Neural cell (in vitro differentiated cells): ENCODE data around the gene KLHL6. TPM values are rescaled to one million over a fixed set of nuclear protein-coding genes. Genes with fewer than 3 reads are reported as not detected.
"Not testable (repeated sequence)": the region's sequence is repeated elsewhere in the genome, so short reads cannot be mapped to it uniquely, and the experiment has no call there.

ENCODE experiments used
- H2AFZ ChIP-seq: fragments of 200-600, 300-800 bp; sonication (generic), shearing (Covaris generic); 2 replicates; pipeline ENCODE4 v1.6.0; 2014; ENCODE audit warnings: low read depth, mild to moderate bottlenecking, antibody characterized with exemption, low read length, moderate library complexity
- H3F3A ChIP-seq: fragments of 200-600 bp; shearing (Covaris generic); 2 replicates; pipeline ENCODE4 v1.6.1; 2016; ENCODE audit warnings: mild to moderate bottlenecking, moderate library complexity, mixed read lengths, antibody characterized with exemption, low read length; ENCODE audit not compliant: insufficient read depth, poor library complexity, severe bottlenecking
- H3K27ac ChIP-seq: fragments of 200-600, 300-800 bp; sonication (generic), shearing (Covaris generic); 2 replicates; pipeline ENCODE4 v1.5.1; 2014; ENCODE audit warnings: mild to moderate bottlenecking, low read length, moderate library complexity
- H3K27me3 ChIP-seq: fragments of 300-800, 200-600 bp; sonication (generic), shearing (Covaris generic); 2 replicates; pipeline ENCODE4 v1.6.0; 2014; ENCODE audit warnings: mild to moderate bottlenecking, low read depth, low read length, moderate library complexity; ENCODE audit not compliant: insufficient read depth
- H3K36me3 ChIP-seq: fragments of 300-800, 200-600 bp; sonication (generic), shearing (Covaris generic); 2 replicates; pipeline ENCODE4 v1.5.1; 2014; ENCODE audit warnings: mild to moderate bottlenecking, antibody characterized with exemption, low read length, moderate library complexity; ENCODE audit not compliant: insufficient read depth
- H3K4me2 ChIP-seq: fragments of 300-800, 200-600 bp; sonication (generic), shearing (Covaris generic); 2 replicates; pipeline ENCODE4 v1.6.0; 2014; ENCODE audit warnings: mild to moderate bottlenecking, low read length
- H3K4me3 ChIP-seq: fragments of 300-800, 200-600 bp; sonication (generic), shearing (Covaris generic); 2 replicates; pipeline ENCODE4 v1.5.1; 2014; ENCODE audit warnings: mild to moderate bottlenecking, low read length, moderate library complexity
- H3K79me2 ChIP-seq: fragments of 200-600 bp; shearing (Covaris generic); replicated peaks from 2 replicates; pipeline ENCODE4 v1.6.0; 2014; ENCODE audit warnings: mild to moderate bottlenecking, low read length, moderate library complexity; ENCODE audit not compliant: insufficient read depth
- H3K9ac ChIP-seq: fragments of 300-800, 200-600 bp; sonication (generic), shearing (Covaris generic); 2 replicates; pipeline ENCODE4 v1.6.1; 2016; ENCODE audit warnings: mild to moderate bottlenecking, low read length, mixed read lengths
- H3K9me2 ChIP-seq: fragments of 200-600 bp; shearing (Covaris generic); 2 replicates; pipeline ENCODE4 v1.6.1; 2016; ENCODE audit warnings: mild to moderate bottlenecking, low read length, mixed read lengths; ENCODE audit not compliant: insufficient read depth
- H3K9me3 ChIP-seq: fragments of 200-600, 300-800 bp; sonication (generic), shearing (Covaris generic); 2 replicates; pipeline ENCODE4 v1.6.1; 2016; ENCODE audit warnings: mild to moderate bottlenecking, mixed run types, low read length, moderate library complexity, mixed read lengths
- H4K20me1 ChIP-seq: fragments of 200-600 bp; shearing (Covaris generic); 2 replicates; pipeline ENCODE4 v1.6.1; 2016; ENCODE audit warnings: mild to moderate bottlenecking, mixed run types; ENCODE audit not compliant: insufficient read depth
- CTCF ChIP-seq: fragments of 450-650 bp; IDR thresholded peaks from 2 replicates; pipeline ENCODE4 v1.5.1; 2014; ENCODE audit warnings: antibody characterized with exemption, mild to moderate bottlenecking, moderate library complexity; ENCODE audit not compliant: poor library complexity, severe bottlenecking
- EP300 ChIP-seq: fragments of 450-650 bp; conservative IDR thresholded peaks from 2 replicates; pipeline ENCODE4 v1.6.1; 2014; ENCODE audit warnings: antibody characterized with exemption, mild to moderate bottlenecking, moderate library complexity; ENCODE audit not compliant: poor library complexity, severe bottlenecking
- EZH2 ChIP-seq: fragments of 200-600, 300-800 bp; shearing (Covaris generic), sonication (generic); IDR thresholded peaks from 2 replicates; pipeline ENCODE4 v1.6.1; 2014; ENCODE audit warnings: antibody characterized with exemption, low read length, borderline replicate concordance, mild to moderate bottlenecking; ENCODE audit not compliant: insufficient read depth, poor library complexity, severe bottlenecking
- MXI1 ChIP-seq: fragments of 450-650 bp; conservative IDR thresholded peaks from 2 replicates; pipeline ENCODE4 v1.6.1; 2014; ENCODE audit warnings: antibody characterized with exemption, mild to moderate bottlenecking; ENCODE audit not compliant: poor library complexity, severe bottlenecking
- POLR2AphosphoS5 ChIP-seq: IDR thresholded peaks from 2 replicates; pipeline ENCODE4 v1.6.1; 2012
- RAD21 ChIP-seq: fragments of 450-650 bp; conservative IDR thresholded peaks from 2 replicates; pipeline ENCODE4 v1.6.1; 2014; ENCODE audit warnings: antibody characterized with exemption, mild to moderate bottlenecking, moderate library complexity
- REST ChIP-seq: IDR thresholded peaks from 2 replicates; pipeline ENCODE4 v1.6.1; 2012; ENCODE audit warnings: borderline replicate concordance
- SMC3 ChIP-seq: fragments of 450-650 bp; conservative IDR thresholded peaks from 2 replicates; pipeline ENCODE4 v1.6.1; 2014; ENCODE audit warnings: antibody characterized with exemption, mild to moderate bottlenecking, moderate library complexity; ENCODE audit not compliant: poor library complexity
- TAF1 ChIP-seq: IDR thresholded peaks from 2 replicates; pipeline ENCODE4 v1.6.1; 2012; ENCODE audit warnings: low read depth
- polyA plus RNA-seq: library from polyadenylated mRNA; depleted of rRNA; stranded (reverse); fragments of >200 nt; gene quantifications from 2 replicates; pipeline ENCODE4 v1.2.3, GENCODE V29; 2014

The KLHL6 gene
- polyA plus RNA-seq, 1 donor from 2014 or later: not detected

- Histone ChIP-seq H3F3A (no peaks in the 10 kb centered on the region), H3K4me3 (no peak overlapping the region), H3K27me3 (no peaks in the 10 kb centered on the region), H3K36me3 (no peaks in the 10 kb centered on the region), H4K20me1 (no peaks in the 10 kb centered on the region), H3K9me3 (no peaks in the 10 kb centered on the region), H3K27ac (no peak overlapping the region), H3K79me2 (no peaks in the 10 kb centered on the region), H3K4me2 (no peak overlapping the region), H3K9me2 (no peaks in the 10 kb centered on the region), H3K9ac (no peak overlapping the region), H2AFZ (no peak overlapping the region)
- no peak for TF ChIP-seq EZH2
- no peak for TF ChIP-seq REST
- no peak for TF ChIP-seq TAF1
- no peak for TF ChIP-seq CTCF
- TF ChIP-seq EP300: no peak
- TF ChIP-seq POLR2AphosphoS5: no peak
- no peak for TF ChIP-seq MXI1
- TF ChIP-seq SMC3: no peak
- no peak for TF ChIP-seq RAD21
Observed at GRCh38 chr3:183572935-183573334, 17.4 kb upstream of the KLHL6 start.

- not testable (repeated sequence) for H3K27ac ChIP-seq, H3K27me3 ChIP-seq, H4K20me1 ChIP-seq, H3K4me3 ChIP-seq, H3K9me3 ChIP-seq, H3K79me2 ChIP-seq, H3K9me2 ChIP-seq, H2AFZ ChIP-seq, H3K4me2 ChIP-seq, H3K36me3 ChIP-seq, H3K9ac ChIP-seq, H3F3A ChIP-seq
Observed at GRCh38 chr3:183570191-183570590, 14.7 kb upstream of the KLHL6 start.

- Histone ChIP-seq H3K9me3 (no peaks in the 10 kb centered on the region), H3K9ac (no peak overlapping the region), H3K36me3 (no peaks in the 10 kb centered on the region), H3F3A (no peaks in the 10 kb centered on the region), H3K27me3 (no peaks in the 10 kb centered on the region), H2AFZ (no peak overlapping the region), H3K4me2 (no peak overlapping the region), H3K4me3 (no peak overlapping the region), H3K9me2 (no peaks in the 10 kb centered on the region), H3K27ac (no peak overlapping the region), H3K79me2 (no peaks in the 10 kb centered on the region), H4K20me1 (no peaks in the 10 kb centered on the region)
- TF ChIP-seq EP300 (no peak), TAF1 (no peak), POLR2AphosphoS5 (no peak), REST (no peak), EZH2 (no peak), RAD21 (no peak), MXI1 (no peak), SMC3 (no peak), CTCF (no peak)
Observed at GRCh38 chr3:183566880-183567279, 11.4 kb upstream of the KLHL6 start.
